ENCODE data around the gene SCYGR7.

Gene SCYGR7

GRCh38 chr2:227728035-227728434 lies at the start of gene SCYGR7:
Gene SCYGR7 (plus strand): TSS chr2:227728335. CDS start chr2:227728335, 0 bp downstream.
- Mint-ChIP-seq H3K4me1 (ENCODE audit: low read depth) (no peaks in the 10 kb centered on the region), H3K36me3 (ENCODE audit: low read depth) (no peaks in the 10 kb centered on the region), H3K4me3 (no peak within 1 kb of the TSS), H3K9me3 (no peaks in the 10 kb centered on the region), H3K27ac (no peak within 1 kb of the TSS), H3K27me3 (peaks cover 7% of the 10 kb centered on the region)
- intact Hi-C loops (cut with micrococcal nuclease), result no loop called here

- intact Hi-C loops (cut with micrococcal nuclease), result no loop called here
- Mint-ChIP-seq H3K4me3 (no peak overlapping the region), H3K36me3 (ENCODE audit: low read depth) (no peaks in the 10 kb centered on the region), H3K27ac (no peak overlapping the region), H3K4me1 (ENCODE audit: low read depth) (no peaks in the 10 kb centered on the region), H3K27me3 (peaks cover 6% of the 10 kb centered on the region), H3K9me3 (no peaks in the 10 kb centered on the region)
These were observed 43.9 kb upstream of the SCYGR7 start for GRCh38 chr2:227684258-227684657.

GRCh38 chr2:227687189-227687588 lies 40.9 kb upstream of the SCYGR7 start:
- intact Hi-C loops (cut with micrococcal nuclease), result no loop called here
- H3K27me3 Mint-ChIP-seq, result peaks cover 13% of the 10 kb centered on the region
- H3K9me3 Mint-ChIP-seq, result no peaks in the 10 kb centered on the region
- H3K4me3 Mint-ChIP-seq, result no peak overlapping the region
- H3K27ac Mint-ChIP-seq, result no peak overlapping the region
- no peaks in the 10 kb centered on the region for H3K4me1 Mint-ChIP-seq (ENCODE audit: low read depth)
- no peaks in the 10 kb centered on the region for H3K36me3 Mint-ChIP-seq (ENCODE audit: low read depth)

- Mint-ChIP-seq H3K4me1 (ENCODE audit: low read depth) (no peaks in the 10 kb centered on the region), H3K4me3 (no peak overlapping the region), H3K9me3 (no peaks in the 10 kb centered on the region), H3K27me3 (peaks cover 14% of the 10 kb centered on the region), H3K27ac (no peak overlapping the region), H3K36me3 (ENCODE audit: low read depth) (no peaks in the 10 kb centered on the region)
- intact Hi-C loops (cut with micrococcal nuclease), result no loop called here
These were observed 31.0 kb upstream of the SCYGR7 start for GRCh38 chr2:227696990-227697679.

- Mint-ChIP-seq H3K9me3 (no peaks in the 10 kb centered on the region), H3K4me1 (ENCODE audit: low read depth) (no peaks in the 10 kb centered on the region), H3K4me3 (no peak overlapping the region), H3K27ac (no peak overlapping the region), H3K36me3 (ENCODE audit: low read depth) (no peaks in the 10 kb centered on the region), H3K27me3 (peaks cover 4% of the 10 kb centered on the region)
- intact Hi-C loops (cut with micrococcal nuclease), result no loop called here
These were observed 26.6 kb upstream of the SCYGR7 start for GRCh38 chr2:227701556-227701955.

- H3K36me3 Mint-ChIP-seq (ENCODE audit: low read depth), result no peaks in the 10 kb centered on the region
- H3K27ac Mint-ChIP-seq, result no peak overlapping the region
- no peak overlapping the region for H3K4me3 Mint-ChIP-seq
- intact Hi-C loops (cut with micrococcal nuclease), result no loop called here
- H3K4me1 Mint-ChIP-seq (ENCODE audit: low read depth), result no peaks in the 10 kb centered on the region
- H3K9me3 Mint-ChIP-seq, result no peaks in the 10 kb centered on the region
- H3K27me3 Mint-ChIP-seq, result peaks cover 2% of the 10 kb centered on the region
These were observed 24.8 kb upstream of the SCYGR7 start for GRCh38 chr2:227703280-227703732.

- intact Hi-C loops (cut with micrococcal nuclease), result no loop called here
- H3K4me1 Mint-ChIP-seq (ENCODE audit: low read depth), result no peaks in the 10 kb centered on the region
- H3K9me3 Mint-ChIP-seq, result no peaks in the 10 kb centered on the region
- H3K4me3 Mint-ChIP-seq, result no peak overlapping the region
- no peak overlapping the region for H3K27ac Mint-ChIP-seq
- no peaks in the 10 kb centered on the region for H3K36me3 Mint-ChIP-seq (ENCODE audit: low read depth)
- peaks cover 1% of the 10 kb centered on the region for H3K27me3 Mint-ChIP-seq
These were observed 24.2 kb upstream of the SCYGR7 start for GRCh38 chr2:227703961-227704360.

GRCh38 chr2:227706859-227707258 lies 21.3 kb upstream of the SCYGR7 start:
- peaks cover 1% of the 10 kb centered on the region for H3K27me3 Mint-ChIP-seq
- H3K4me1 Mint-ChIP-seq (ENCODE audit: low read depth), result no peaks in the 10 kb centered on the region
- H3K4me3 Mint-ChIP-seq, result no peak overlapping the region
- H3K27ac Mint-ChIP-seq, result no peak overlapping the region
- intact Hi-C loops (cut with micrococcal nuclease), result no loop called here
- no peaks in the 10 kb centered on the region for H3K36me3 Mint-ChIP-seq (ENCODE audit: low read depth)
- no peaks in the 10 kb centered on the region for H3K9me3 Mint-ChIP-seq

- Mint-ChIP-seq H3K36me3 (ENCODE audit: low read depth) (no peaks in the 10 kb centered on the region), H3K27ac (no peak overlapping the region), H3K4me1 (ENCODE audit: low read depth) (no peaks in the 10 kb centered on the region), H3K9me3 (no peaks in the 10 kb centered on the region), H3K4me3 (no peak overlapping the region), H3K27me3 (peaks cover 1% of the 10 kb centered on the region)
- intact Hi-C loops (cut with micrococcal nuclease), result no loop called here
These were observed 20.7 kb upstream of the SCYGR7 start for GRCh38 chr2:227707390-227707789.

- Mint-ChIP-seq H3K27ac (no peak overlapping the region), H3K4me3 (no peak overlapping the region), H3K9me3 (no peaks in the 10 kb centered on the region), H3K27me3 (peaks cover 6% of the 10 kb centered on the region), H3K36me3 (ENCODE audit: low read depth) (no peaks in the 10 kb centered on the region), H3K4me1 (ENCODE audit: low read depth) (no peaks in the 10 kb centered on the region)
- intact Hi-C loops (cut with micrococcal nuclease), result no loop called here
These were observed 17.1 kb upstream of the SCYGR7 start for GRCh38 chr2:227710986-227711385.

GRCh38 chr2:227713291-227713690 lies 14.8 kb upstream of the SCYGR7 start:
- H3K36me3 Mint-ChIP-seq (ENCODE audit: low read depth), result no peaks in the 10 kb centered on the region
- H3K9me3 Mint-ChIP-seq, result no peaks in the 10 kb centered on the region
- H3K4me1 Mint-ChIP-seq (ENCODE audit: low read depth), result peaks cover 5% of the 10 kb centered on the region
- no peak overlapping the region for H3K27ac Mint-ChIP-seq
- H3K27me3 Mint-ChIP-seq, result peaks cover 21% of the 10 kb centered on the region
- no peak overlapping the region for H3K4me3 Mint-ChIP-seq
- intact Hi-C loops (cut with micrococcal nuclease), result no loop called here

GRCh38 chr2:227716501-227716900 lies 11.6 kb upstream of the SCYGR7 start:
- intact Hi-C loops (cut with micrococcal nuclease), result no loop called here
- peaks cover 26% of the 10 kb centered on the region for H3K27me3 Mint-ChIP-seq
- H3K9me3 Mint-ChIP-seq, result no peaks in the 10 kb centered on the region
- peaks cover 5% of the 10 kb centered on the region for H3K4me1 Mint-ChIP-seq (ENCODE audit: low read depth)
- no peak overlapping the region for H3K27ac Mint-ChIP-seq
- no peak overlapping the region for H3K4me3 Mint-ChIP-seq
- H3K36me3 Mint-ChIP-seq (ENCODE audit: low read depth), result no peaks in the 10 kb centered on the region

GRCh38 chr2:227717687-227718567 lies 10.2 kb upstream of the SCYGR7 start, which contains the start of gene SLC19A3:
Gene SLC19A3 (minus strand): TSS chr2:227718028. CDS start chr2:227702318, 15,710 bp downstream.
- peaks cover 28% of the 10 kb centered on the region for H3K27me3 Mint-ChIP-seq
- no peaks in the 10 kb centered on the region for H3K36me3 Mint-ChIP-seq (ENCODE audit: low read depth)
- intact Hi-C loops (cut with micrococcal nuclease), result no loop called here
- H3K27ac Mint-ChIP-seq, result no peak within 1 kb of the TSS
- H3K4me1 Mint-ChIP-seq (ENCODE audit: low read depth), result peaks cover 5% of the 10 kb centered on the region
- H3K4me3 Mint-ChIP-seq, result peak within 1 kb of the TSS; percentile 14
- H3K9me3 Mint-ChIP-seq, result no peaks in the 10 kb centered on the region

GRCh38 chr2:227719641-227720040 lies 8.5 kb upstream of the SCYGR7 start:
- Mint-ChIP-seq H3K27me3 (peaks cover 28% of the 10 kb centered on the region), H3K4me3 (no peak overlapping the region), H3K9me3 (no peaks in the 10 kb centered on the region), H3K27ac (no peak overlapping the region), H3K4me1 (ENCODE audit: low read depth) (peaks cover 5% of the 10 kb centered on the region), H3K36me3 (ENCODE audit: low read depth) (no peaks in the 10 kb centered on the region)
- intact Hi-C loops (cut with micrococcal nuclease), result no loop called here

Data from dendritic cell treated with granulocyte-macrophage colony-stimulating factor and Interleukin-4, amounts not matched to agents 40 ng/mL and 50 ng/mL, for 4 days (primary cell).